ENCODE data around the gene GOLGA3. TPM values are rescaled to one million over a fixed set of nuclear protein-coding genes. Genes with fewer than 3 reads are reported as not detected.

Gene GOLGA3
- polyA plus RNA-seq, 1 donor (not counting 4 experiments of a cell fraction or from before 2014, with no cell fraction given), result 11.0 TPM

GRCh38 chr12:132766380-132767085, 62.1 kb downstream of the GOLGA3 start:
- Histone ChIP-seq H3K36me3 (ENCODE audit: control insufficient read depth in 2 of 2, extremely low read depth in 1 of 2, insufficient read depth in 2 of 2, low read length in 2 of 2) (peaks cover 3 to 7% of the 10 kb centered on the region in 2 experiments), H3K9me3 (ENCODE audit: control insufficient read depth, low read depth, low read length) (no peaks in the 10 kb centered on the region), H3K4me3 (ENCODE audit: control insufficient read depth in 2 of 3, extremely low read depth in 1 of 3, insufficient read depth in 2 of 3, low read depth in 1 of 3, low read length in 3 of 3) (no peak overlapping the region), H3K27ac (ENCODE audit: control insufficient read depth, insufficient read depth, low read length) (no peak overlapping the region), H3K9ac (ENCODE audit: control insufficient read depth, extremely low read depth, insufficient read depth, low read length) (no peak overlapping the region), H3K27me3 (ENCODE audit: control insufficient read depth, extremely low read depth, insufficient read depth, low read length) (no peaks in the 10 kb centered on the region), H3K79me2 (ENCODE audit: control insufficient read depth, insufficient read depth, low read length) (peaks cover 3% of the 10 kb centered on the region), H3K4me2 (ENCODE audit: control insufficient read depth, extremely low read depth, insufficient read depth, low read depth, low read length) (no peak overlapping the region), H3K9me1 (ENCODE audit: control insufficient read depth, extremely low read depth, insufficient read depth, low read length) (no peaks in the 10 kb centered on the region), H4K20me1 (ENCODE audit: control insufficient read depth, extremely low read depth, insufficient read depth, low read length) (no peaks in the 10 kb centered on the region), H3K4me1 (ENCODE audit: control insufficient read depth, extremely low read depth, insufficient read depth, low read length) (peaks cover 5% of the 10 kb centered on the region), H2AFZ (ENCODE audit: control insufficient read depth, low read length) (no peak overlapping the region)
- FAIRE-seq, result no peak
- dilution Hi-C loops (cut with MboI; ENCODE audit: extremely low pct_ligation_motif_present, low sequenced_read_pairs), result no loop called here
- no peak for DNase-seq (ENCODE audit: low read depth, low spot score)
- TF ChIP-seq CTCF (optimal IDR thresholded peaks at IDR 0.05 in 1 of 3, IDR thresholded peaks at IDR 0.05 in 1 of 3, conservative IDR thresholded peaks at IDR 0.05 in 1 of 3; ENCODE audit: extremely low read depth in 1 of 3, insufficient read depth in 2 of 3, low read length in 3 of 3), result no peak
- no peak for TF ChIP-seq EZH2 (IDR thresholded peaks at IDR 0.05; ENCODE audit: low read length)

DNA sequence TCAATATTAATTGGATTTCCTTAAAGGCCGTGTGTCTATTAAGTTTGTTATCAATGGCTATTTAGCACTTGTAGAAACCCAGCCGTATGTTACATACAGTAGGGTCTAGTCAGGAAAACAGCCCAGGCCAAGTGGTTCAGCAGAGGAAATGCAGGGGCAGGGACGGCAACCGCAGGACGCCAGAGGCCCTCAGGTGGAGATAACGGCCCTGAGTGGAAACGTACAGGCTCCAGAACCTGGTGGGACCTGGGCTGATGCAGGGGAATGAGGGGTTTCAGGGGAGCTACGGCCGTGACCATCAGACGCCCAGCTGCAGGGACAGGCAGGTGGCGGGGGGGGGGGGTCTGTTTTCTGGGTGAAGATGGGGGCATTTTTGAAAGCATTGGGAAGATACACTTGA, 63.3 kb downstream of the GOLGA3 start:
- no peak for FAIRE-seq
- Histone ChIP-seq H3K9ac (ENCODE audit: control insufficient read depth, extremely low read depth, insufficient read depth, low read length) (no peak overlapping the region), H3K27ac (ENCODE audit: control insufficient read depth, insufficient read depth, low read length) (no peak overlapping the region), H3K27me3 (ENCODE audit: control insufficient read depth, extremely low read depth, insufficient read depth, low read length) (no peaks in the 10 kb centered on the region), H3K4me1 (ENCODE audit: control insufficient read depth, extremely low read depth, insufficient read depth, low read length) (peaks cover 6% of the 10 kb centered on the region), H3K9me1 (ENCODE audit: control insufficient read depth, extremely low read depth, insufficient read depth, low read length) (no peaks in the 10 kb centered on the region), H4K20me1 (ENCODE audit: control insufficient read depth, extremely low read depth, insufficient read depth, low read length) (peaks cover 2% of the 10 kb centered on the region), H3K9me3 (ENCODE audit: control insufficient read depth, low read depth, low read length) (no peaks in the 10 kb centered on the region), H3K4me2 (ENCODE audit: control insufficient read depth, extremely low read depth, insufficient read depth, low read depth, low read length) (no peak overlapping the region), H2AFZ (ENCODE audit: control insufficient read depth, low read length) (no peak overlapping the region), H3K4me3 (ENCODE audit: control insufficient read depth in 2 of 3, extremely low read depth in 1 of 3, insufficient read depth in 2 of 3, low read depth in 1 of 3, low read length in 3 of 3) (no peak overlapping the region), H3K79me2 (ENCODE audit: control insufficient read depth, insufficient read depth, low read length) (peaks cover 14% of the 10 kb centered on the region), H3K36me3 (ENCODE audit: control insufficient read depth in 2 of 2, extremely low read depth in 1 of 2, insufficient read depth in 2 of 2, low read length in 2 of 2) (peaks cover 2 to 8% of the 10 kb centered on the region in 2 experiments)
- DNase-seq (ENCODE audit: low read depth, low spot score), result no peak
- dilution Hi-C loops (cut with MboI; ENCODE audit: extremely low pct_ligation_motif_present, low sequenced_read_pairs), result no loop called here
- TF ChIP-seq CTCF (optimal IDR thresholded peaks at IDR 0.05 in 1 of 3, IDR thresholded peaks at IDR 0.05 in 1 of 3, conservative IDR thresholded peaks at IDR 0.05 in 1 of 3; ENCODE audit: extremely low read depth in 1 of 3, insufficient read depth in 2 of 3, low read length in 3 of 3) (no peak), EZH2 (IDR thresholded peaks at IDR 0.05; ENCODE audit: low read length) (no peak)

All from keratinocyte (primary cell).